Measurements from ENCODE around the gene CLASP1.
"Not testable (repeated sequence)": the region's sequence is repeated elsewhere in the genome, so short reads cannot be mapped to it uniquely, and the experiment has no call there.

Gene CLASP1

GRCh38 chr2:121374412-121375075 is 274.7 kb downstream of the CLASP1 start:
- DNase-seq (ENCODE audit: low read depth in 2 of 2), result not testable (repeated sequence)

- DNase-seq (ENCODE audit: low read depth in 2 of 2), result no peak
Measured at GRCh38 chr2:121372721-121373353, 276.4 kb downstream of the CLASP1 start.

DNA sequence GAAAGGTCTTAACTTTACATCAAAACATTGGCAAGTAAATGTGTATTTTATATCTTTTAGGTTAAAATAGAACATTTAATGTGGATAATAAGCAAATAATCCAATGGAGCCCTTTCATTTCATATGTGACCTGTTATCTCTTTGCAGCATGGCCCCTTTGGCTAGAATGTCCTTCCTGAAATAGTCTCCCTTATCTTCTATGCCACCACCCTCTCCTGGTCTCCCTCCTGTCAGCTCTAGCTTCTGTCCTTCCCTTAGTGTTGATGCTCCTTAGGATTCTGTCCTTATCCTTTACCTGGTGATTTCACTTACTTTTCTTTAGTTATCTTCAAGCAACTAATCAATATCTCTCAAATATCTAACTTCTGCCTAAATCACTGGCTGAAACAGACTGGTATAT is 277.2 kb downstream of the CLASP1 start:
- no peak for DNase-seq (ENCODE audit: low read depth in 2 of 2)

DNA sequence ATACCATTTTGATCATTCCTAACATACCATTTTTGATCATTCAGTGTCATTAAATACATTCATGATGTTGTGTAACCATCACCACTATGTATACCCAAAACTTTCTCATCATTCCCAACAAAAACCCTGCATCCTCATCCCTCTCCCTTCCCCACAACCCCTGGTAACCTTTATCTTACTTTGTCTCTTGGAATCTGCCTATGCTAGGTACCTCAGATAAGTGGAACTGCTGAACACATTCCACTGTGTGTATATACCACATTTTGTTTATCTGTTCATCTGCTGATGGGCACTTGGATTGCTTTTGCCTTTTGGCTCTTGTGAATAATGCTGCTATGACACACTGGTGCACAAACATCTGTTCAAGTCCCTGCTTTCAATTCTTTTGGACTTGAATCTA is 280.4 kb downstream of the CLASP1 start:
- no peak for DNase-seq (ENCODE audit: low read depth in 2 of 2)

DNA sequence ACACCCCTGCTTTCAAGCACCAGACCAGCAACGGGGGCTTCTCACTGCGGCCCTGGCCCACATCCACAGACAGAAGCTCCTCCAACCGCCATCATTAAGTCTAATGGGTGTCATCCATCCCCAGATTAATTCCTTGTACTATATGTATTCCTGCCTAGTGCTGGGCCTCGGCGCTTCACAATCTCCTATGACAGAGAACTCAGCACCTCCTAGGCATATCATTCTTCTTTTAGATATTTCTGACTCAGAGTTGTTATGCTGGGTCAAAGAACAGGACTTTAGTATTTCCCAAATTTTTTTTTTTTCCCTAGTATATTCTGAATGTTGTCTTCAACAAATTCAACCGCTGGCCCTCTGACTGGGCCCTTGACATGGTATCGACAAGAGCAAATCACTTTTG is 281.1 kb downstream of the CLASP1 start:
- no peak for DNase-seq (ENCODE audit: low read depth in 2 of 2)

DNA sequence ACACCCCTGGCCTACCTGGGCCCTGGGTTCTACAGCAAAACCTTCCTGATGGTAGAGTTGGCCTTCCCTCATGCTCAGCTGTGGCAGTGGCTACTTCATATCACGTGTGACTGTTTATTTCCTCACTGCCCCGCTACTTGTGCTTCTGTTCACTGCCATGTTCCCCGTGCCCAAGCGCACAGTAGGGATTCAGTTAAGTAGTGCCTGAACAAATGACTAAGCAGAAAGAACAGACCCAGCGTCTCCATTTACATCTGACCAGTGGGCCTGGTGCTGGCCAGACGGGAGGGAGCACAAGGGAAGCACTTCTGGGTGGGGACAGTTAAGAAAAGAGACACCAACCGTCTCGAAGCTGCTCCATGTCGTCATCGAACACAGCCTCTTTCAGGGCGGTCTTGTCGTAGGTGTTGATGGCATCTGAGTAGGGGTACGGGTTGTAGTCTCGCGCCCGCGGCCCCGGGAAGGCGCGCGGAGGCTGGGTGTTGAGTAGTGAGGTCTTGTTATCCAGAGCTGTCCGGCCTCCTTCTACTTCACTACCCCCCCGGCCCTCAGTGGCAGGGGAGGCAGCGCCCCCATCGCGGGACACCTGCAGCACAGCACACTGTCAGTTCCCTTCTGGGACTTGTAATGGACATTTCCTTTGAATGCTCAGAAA is 281.9 kb downstream of the CLASP1 start:
- DNase-seq (ENCODE audit: low read depth in 2 of 2), result no peak

- no peak for DNase-seq (ENCODE audit: low read depth in 2 of 2)
Measured at GRCh38 chr2:121366040-121366439, 283.2 kb downstream of the CLASP1 start.

GRCh38 chr2:121365061-121365460 is 284.2 kb downstream of the CLASP1 start:
- DNase-seq (ENCODE audit: low read depth in 2 of 2), result no peak

DNA sequence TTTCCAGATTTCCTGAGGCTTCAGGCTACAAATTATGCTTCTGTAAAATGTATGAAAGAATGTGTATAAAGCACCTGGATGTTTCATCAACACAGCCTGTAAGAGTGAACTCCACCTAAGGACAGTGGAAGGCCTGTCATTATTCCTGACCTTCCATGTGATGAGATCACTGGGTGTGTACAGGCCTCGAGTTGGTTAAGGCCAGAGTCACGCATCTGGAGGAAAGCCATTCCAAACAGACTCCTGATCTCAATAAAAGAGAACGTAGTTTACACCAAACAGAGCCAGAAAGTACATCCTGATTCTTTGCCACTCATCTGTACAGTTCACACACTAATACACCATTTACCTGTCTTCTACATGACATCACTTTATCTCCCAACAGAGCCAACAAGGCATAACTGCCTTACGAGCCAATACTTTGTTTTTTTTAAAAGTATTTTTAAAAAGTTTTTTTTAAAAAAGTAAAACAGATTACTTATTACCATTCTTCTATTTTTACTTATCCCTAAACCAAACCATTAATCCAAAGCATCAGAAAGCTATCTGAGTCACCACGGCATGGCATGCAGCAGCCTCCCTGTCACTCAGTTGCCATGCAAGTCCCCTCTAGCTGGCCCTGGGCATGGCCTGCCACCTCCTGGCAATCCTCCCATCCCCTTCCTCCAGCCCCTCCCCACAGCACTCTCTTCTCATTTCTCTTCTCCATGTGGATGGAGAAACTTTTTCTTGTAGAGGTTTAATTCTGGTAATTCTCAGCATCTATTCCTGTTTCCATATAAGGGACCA is 285.4 kb downstream of the CLASP1 start:
- no peak for DNase-seq (ENCODE audit: low read depth in 2 of 2)

DNA sequence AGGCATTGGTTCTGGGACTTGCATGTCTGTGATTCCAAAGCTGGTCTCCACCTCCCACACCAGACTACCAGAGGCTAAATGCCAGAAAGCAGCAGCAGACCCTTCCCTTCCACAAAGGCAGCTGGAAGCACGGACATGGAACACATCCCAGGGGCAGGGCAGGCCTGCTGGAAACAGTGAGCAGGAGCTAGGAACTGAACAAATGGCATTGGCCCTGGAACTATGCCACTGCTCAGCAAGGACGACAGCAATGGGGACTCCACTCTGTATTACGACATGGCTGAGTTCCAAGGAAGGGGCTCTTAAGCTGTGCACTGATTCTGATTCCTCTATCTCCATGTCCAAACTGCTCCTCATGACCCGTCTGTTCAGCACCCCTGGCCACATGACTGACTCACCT is 286.5 kb downstream of the CLASP1 start:
- DNase-seq (ENCODE audit: low read depth in 2 of 2), result no peak

DNA sequence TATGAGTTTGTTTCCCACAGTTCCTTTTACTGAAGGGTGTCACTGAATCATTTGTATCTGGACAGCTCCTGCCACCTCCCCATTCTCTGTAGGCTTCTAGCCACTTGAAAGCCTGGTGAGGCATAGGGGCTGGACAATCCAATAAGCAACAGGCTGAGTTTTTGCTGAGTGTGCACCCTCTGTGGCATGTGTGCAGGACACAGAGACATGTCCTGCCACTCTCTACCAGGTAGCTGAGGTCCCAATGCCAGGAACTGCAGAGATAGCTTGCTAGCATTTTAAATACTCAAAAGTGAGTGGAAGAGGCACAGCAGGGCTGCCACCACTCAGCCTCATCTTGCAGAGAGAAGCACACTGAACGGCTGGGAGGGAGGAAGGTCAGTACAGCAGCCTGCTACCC is 287.0 kb downstream of the CLASP1 start:
- DNase-seq (ENCODE audit: low read depth in 2 of 2), result no peak

- DNase-seq (ENCODE audit: low read depth in 2 of 2), result no peak
Measured at GRCh38 chr2:121360566-121361300, 288.5 kb downstream of the CLASP1 start.

- DNase-seq (ENCODE audit: low read depth in 2 of 2), result no peak
Measured at GRCh38 chr2:121359716-121360565, 289.3 kb downstream of the CLASP1 start.

DNA sequence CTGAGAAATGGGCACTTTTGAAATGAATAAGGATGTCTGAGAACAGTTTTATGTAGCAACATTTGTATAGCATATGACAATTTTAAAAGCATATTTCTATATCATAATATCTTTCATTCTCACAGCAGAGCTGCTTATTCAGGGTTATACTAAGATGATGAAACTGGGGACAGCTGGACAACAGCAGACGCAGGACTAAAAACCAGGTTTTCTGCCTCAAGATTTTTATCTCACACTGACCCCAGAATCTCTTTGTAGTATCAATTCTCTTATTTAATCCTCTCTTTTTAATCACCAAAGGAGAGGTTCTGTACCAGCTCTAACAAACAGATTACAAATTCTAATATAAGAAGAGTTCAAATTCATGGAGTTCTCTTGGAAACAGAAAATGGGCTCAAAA is 290.1 kb downstream of the CLASP1 start:
- DNase-seq (ENCODE audit: low read depth in 2 of 2), result no peak

- no peak for DNase-seq (ENCODE audit: low read depth in 2 of 2)
Measured at GRCh38 chr2:121358291-121358690, 291.0 kb downstream of the CLASP1 start.

- no peak for DNase-seq (ENCODE audit: low read depth in 2 of 2)
Measured at GRCh38 chr2:121356058-121356640, 293.1 kb downstream of the CLASP1 start.

DNA sequence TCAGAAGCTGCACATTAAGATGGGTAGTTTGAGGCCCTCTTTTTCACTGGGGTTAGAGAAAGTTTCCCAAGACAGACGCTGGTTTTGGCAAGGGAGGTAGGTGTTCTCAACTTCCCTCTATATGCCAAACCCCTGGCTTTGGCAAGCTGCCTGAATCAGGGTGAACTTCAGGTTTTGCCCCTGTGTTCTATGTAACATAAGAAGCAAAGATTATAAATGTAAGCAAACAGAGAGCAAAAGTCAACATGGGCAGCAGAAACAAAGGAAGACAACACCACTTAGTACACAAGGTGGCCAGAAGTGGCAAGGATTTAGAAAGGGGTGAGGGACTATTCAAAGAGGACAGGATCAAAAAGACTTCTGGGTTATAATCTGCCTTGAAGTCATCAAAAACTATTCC is 293.8 kb downstream of the CLASP1 start:
- DNase-seq (ENCODE audit: low read depth in 2 of 2), result no peak

GRCh38 chr2:121351521-121352318 is 297.5 kb downstream of the CLASP1 start:
- DNase-seq (ENCODE audit: low read depth in 2 of 2), result no peak

DNA sequence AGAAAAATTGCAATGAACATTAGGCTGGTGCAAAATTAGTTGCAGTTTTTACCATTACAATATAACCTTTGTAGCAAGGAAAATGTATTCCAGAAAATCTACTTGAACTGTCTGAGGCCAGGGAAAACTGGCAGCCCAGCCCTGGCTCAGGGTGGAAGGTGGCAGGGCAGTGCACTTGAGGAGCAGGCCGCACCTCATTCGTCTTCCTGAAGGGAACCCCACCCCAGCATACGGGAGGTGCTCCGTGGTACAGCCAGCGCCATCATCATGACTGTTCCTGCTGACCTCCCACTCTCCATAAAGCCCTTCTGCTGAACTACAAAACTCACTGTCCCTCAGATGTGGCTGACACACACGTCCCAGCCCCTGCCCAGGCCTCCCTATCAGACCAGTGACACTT is 298.4 kb downstream of the CLASP1 start:
- no peak for DNase-seq (ENCODE audit: low read depth in 2 of 2)

DNA sequence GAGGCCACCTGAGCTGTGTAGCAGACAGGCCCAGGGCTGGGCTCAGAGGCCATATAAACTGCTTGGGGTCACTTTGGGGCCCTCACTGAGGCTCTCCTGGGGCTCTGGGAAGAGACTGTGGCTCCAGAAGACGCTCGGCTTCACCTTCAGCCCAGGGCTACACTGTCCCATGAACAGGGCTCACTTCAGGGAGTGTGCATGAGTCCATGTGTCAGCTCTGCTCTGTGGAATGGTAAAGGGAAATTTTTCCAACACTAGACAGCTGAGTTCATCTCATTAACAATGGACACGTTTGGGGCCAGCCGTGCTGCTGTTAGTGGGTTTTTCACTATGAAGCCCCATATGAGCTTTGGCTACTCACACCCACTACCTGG is 298.9 kb downstream of the CLASP1 start:
- DNase-seq (ENCODE audit: low read depth in 2 of 2), result no peak

Data from stimulated activated CD8-positive, alpha-beta memory T cell treated with anti-CD3 and anti-CD28 coated beads, Interleukin-7, amount 100 ng/mL, for 4 hours (primary cell).